ENCODE results near the gene PPM1F.
"Not testable (repeated sequence)": the region's sequence is repeated elsewhere in the genome, so short reads cannot be mapped to it uniquely, and the experiment has no call there.

The PPM1F gene

DNA sequence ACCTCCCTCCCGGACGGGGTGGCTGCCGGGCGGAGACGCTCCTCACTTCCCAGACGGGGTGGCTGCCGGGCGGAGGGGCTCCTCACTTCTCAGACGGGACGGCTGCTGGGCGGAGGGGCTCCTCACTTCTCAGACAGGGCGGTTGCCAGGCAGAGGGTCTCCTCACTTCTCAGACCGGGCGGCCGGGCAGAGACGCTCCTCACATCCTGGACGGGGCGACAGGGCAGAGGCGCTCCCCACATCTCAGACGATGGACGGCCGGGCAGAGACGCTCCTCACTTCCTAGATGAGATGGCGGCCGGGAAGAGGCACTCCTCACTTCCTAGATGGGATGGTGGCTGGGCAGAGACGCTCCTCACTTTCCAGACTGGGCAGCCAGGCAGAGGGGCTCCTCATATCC, 68.7 kb downstream of the PPM1F start:
- DNase-seq = not testable (repeated sequence)

DNA sequence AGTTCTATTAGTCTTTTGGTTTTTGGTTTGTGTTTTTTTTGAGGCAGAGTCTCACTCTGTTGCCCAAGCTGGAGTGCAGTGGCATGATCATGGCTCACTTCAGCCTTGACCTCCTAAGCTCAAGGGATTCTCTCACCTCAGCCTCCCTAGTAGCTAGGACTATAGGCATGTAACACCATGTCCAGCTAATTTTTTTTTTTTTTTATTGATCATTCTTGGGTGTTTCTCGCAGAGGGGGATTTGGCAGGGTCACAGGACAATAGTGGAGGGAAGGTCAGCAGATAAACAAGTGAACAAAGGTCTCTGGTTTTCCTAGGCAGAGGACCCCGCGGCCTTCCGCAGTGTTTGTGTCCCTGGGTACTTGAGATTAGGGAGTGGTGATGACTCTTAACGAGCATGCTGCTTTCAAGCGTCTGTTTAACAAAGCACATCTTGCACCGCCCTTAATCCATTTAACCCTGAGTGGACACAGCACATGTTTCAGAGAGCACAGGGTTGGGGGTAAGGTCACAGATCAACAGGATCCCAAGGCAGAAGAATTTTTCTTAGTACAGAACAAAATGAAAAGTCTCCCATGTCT, 69.8 kb downstream of the PPM1F start:
- not testable (repeated sequence) for DNase-seq

DNA sequence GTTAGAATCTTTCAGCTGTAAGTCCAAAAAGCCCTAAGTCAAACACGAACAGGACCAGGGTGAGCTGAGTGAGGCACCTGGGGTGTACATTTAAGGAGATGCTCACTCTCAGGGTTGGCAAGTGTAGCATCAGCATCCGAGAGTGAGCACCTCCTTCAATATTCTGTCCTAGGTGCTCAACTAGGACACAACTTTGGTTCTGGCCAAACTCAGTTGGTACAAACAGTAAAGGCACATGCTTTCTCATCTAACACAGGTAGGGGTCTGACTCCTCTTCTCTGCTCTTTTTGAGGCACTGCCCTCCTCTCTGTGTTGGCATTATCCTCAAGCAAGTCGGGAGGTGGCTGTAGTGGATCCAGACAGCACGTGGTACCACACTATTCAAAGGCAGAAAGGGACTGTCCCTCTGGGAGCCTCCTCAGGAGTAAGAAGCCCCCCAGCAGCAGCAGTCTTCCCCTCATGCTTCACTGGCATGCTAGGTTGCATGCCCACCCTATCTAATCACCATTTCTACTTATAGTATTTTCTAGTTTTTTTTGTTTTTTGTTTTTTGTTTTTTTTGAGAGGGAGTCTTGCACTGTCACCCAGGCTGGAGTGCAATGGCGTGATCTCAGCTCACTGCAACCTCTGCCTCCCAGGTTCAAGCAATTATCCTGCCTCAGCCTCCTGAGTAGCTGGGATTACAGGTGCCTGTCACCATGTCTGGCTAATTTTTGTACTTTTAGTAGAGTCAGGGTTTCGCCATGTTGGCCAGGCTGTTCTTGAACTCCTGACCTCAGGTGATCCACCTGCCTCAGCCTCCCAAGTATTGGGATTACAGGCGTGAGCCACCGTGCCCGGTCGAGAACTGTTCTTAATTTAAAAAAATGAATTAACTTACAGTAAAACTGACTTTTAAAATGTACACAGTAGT, 70.6 kb downstream of the PPM1F start:
- DNase-seq = no peak

DNA sequence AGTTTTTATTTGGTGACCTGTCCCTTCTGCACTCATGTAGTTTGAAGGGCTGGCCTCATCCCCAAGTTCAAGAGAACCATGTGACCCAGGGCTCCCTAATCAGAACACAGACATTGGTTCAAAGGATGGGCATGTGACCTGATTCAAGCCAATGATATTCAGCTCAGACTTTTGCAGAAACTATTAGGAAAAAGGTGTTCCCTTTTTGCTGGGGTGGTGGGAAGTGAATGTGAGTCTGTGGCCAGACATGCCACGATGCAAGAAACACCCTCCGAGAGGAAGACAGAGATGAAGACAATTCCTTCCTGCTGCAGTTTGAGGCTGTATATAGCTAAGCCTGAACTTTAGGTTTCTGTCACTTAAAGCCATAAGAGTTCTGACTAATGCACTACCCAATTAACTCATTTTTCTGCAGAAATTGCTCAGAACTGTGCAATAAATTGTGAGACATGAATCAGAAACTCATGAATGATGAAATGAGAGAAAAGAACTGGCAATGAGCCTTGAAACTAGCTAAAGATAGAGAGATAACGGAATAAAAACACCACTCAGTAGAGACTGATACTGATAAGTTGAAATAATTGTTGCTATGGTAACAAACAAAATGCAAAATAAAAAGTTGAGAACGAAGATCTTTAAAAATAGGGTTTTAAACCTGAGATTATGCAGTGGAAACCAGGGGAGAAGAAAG, 76.0 kb downstream of the PPM1F start:
- DNase-seq = peak; percentile 12

DNA sequence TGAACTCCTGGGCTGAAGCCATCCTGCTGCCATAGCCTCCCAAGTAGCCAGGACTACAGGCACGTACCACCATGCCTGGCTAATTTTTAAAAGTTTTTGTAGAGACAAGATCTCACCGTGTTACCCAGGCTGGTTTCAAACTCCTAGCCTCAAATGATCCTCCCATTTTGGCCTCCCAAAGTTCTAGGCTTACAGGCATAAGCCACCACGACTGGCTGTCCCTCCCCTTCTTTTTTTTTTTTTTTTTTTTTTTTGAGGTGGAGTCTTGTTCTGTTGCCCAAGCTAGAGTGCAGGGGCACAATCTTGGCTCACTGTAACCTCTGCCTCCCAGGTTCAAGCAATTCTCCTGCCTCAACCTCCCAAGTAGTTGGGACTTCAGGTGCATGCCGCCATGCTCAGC, 77.7 kb downstream of the PPM1F start:
- not testable (repeated sequence) for DNase-seq

DNA sequence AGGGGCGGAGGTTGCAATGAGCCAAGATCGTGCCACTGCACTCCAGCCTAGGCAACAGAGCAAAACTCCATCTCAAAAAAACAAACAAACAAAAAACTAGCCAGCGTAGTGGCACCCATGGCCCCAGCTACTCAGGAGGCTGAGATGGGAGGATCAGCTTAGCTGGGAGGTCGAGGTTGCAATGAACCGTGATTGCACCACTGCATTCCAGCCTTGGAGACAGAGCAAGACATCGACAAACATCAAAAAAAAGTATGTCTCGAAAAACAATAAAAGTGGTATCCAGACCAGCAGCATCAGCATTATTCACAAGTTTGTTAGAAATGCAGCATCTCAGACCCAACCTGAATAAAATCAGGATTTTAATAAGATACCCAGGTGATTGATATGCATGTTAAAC, 79.0 kb downstream of the PPM1F start:
- no peak for DNase-seq

DNA sequence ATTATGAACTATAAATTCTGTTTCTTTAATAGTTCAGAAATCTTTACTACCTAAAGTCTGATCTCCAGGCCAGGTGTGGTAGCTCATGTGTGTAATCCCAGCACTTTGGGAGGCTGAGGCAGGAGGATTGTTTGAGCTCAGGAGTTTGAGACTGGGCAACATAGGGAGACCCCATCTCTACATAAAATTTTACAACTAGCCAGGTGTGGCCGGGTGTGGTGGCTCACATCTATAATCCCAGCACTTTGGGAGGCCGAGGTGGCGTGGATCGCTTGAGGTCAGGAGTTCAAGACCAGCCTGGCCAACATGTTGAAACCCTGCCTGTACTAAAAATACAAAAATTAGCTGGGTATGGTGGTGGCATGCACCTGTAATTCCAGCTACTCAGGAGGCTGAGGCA, 79.9 kb downstream of the PPM1F start:
- not testable (repeated sequence) for DNase-seq

All from eye (tissue), 1 donor.